ENCODE results near the gene PGM5.

- TF ChIP-seq CTCF (IDR thresholded peaks at IDR 0.05; ENCODE audit: low read length) (no peak), EZH2 (IDR thresholded peaks at IDR 0.05; ENCODE audit: borderline replicate concordance, low read length) (no peak)
Measured at GRCh38 chr9:68419901-68420300, 63.5 kb downstream of the PGM5 start.
